Activated T-helper 1 cell treated with Interleukin-2 at 50 U/mL for 16 hours (primary cell): ENCODE data around the gene IL1RN.

Experiments
- DNase-seq: peaks from one replicate; pipeline ENCODE4 v3.0.0-alpha.2; 2020; ENCODE audit warnings: low read depth

Gene IL1RN

DNA sequence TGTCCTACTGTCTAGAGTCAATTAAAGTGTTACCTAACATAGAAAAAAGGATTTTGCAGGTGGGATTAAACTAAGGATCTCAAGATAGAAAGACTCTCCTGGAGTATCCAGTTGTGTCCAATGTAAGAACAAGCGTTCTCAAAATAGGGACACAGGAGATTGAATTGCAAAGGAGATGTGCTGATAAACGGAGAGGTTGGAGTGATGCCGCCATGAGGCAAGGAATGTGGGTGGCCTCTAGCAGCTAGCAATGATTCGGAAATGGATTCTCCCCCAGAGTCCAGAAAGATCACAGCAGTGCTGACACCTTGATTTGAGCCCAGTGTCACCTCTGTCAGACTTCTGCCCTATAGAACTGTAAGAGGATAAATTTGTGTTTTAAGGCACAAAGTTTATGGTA lies 24.1 kb upstream of the IL1RN start:
- no peak for DNase-seq

DNA sequence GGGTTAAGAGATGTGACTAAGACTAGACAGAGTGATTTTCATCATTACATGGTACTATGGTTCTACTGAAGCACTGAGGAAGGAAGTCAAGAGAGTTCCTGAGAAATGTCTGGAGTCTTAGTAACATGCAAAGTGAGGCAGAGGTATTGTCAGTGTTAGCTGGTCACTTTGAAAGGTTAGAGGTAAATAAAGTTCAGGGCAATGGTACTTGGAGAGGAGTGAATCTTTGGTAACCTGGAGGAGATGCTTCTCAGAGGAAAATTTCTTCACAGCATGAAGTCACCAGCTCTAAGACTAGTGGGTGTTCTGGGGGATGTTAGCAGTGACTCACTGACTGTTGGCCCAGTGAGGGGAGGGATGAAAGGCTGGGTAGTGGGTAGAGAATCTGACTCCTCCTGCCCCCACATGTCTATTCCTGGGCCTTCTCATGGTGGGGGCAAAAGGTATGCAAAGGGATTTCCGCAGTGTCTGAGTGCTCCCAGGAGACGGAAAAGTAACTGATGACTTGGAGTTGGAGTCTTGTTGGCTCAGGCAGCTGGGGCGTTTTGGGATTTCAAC lies 23.3 kb upstream of the IL1RN start:
- no peak for DNase-seq

DNA sequence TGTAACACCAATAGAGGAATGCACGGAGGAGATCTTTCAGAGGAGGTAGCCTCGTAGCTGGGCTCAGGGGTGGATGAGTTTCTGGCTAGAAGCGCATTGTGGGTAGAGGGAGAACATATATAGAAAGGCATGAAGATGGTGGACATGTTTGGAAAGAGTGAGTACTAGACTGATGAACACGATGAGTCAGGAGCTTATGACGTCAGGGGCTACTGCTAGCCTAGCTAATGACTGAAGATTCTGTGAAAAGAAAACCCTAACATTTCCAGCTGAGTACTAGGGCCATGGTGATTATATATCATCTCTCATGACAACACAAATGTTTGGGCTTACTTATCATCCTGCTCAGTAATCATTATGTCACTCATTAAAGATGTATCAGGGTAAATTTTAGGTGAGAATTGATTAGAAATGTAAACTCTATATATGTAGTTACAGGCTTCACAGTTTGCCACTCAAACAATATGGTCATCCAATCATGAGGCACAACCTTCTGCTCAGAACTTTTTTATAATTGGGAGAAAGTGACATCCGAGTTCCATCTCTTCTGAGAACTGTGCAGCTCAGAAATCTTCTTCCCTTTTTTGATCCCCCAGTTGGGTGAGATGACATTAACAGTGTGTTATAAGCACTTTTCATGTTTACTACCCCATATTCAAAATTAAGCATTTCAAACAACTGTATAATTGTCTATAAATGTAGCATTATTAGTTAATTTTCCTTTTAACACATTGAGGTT lies 22.2 kb upstream of the IL1RN start:
- DNase-seq: no peak

DNA sequence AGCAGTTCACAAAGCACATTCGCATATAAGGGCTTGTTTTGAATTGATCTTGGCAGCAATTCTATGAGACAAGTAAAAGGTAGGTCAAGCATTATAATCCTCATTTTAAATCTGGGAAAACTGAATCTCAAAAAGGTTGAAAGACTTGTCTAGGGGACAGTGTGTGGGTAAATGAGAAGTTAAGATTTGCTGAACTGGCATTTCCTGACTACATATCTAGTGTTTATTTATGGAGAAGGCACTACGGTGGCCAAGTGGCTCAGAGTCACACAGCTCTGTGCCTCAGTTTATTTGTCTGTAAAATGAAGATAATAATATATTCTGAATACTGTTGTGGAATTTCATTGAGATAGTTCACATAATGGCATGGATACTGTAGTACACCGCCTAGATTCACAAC lies 16.3 kb upstream of the IL1RN start:
- DNase-seq: no peak

DNA sequence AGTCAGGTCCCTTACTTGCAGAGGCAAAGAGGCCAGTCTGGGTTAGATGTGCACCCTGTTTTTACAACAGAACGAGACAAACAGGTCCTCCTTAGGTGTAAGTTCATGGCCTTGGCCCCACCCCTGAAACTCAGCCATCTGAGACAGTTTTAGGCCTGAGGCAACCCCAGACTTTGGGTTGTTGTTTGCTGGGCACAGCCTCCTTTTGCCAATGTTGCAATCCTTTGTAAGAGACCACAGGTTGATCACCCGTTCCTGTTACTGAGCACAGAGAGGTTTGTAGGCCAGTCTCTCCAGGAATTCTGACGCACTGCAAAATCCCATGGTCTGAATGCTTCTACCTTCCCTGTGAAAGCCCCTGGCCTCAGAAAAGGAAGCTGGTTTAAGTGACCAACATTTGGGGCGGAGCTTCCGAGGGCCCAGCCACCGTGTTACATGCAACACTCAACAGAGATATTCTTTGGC lies 15.5 kb upstream of the IL1RN start:
- no peak for DNase-seq

DNA sequence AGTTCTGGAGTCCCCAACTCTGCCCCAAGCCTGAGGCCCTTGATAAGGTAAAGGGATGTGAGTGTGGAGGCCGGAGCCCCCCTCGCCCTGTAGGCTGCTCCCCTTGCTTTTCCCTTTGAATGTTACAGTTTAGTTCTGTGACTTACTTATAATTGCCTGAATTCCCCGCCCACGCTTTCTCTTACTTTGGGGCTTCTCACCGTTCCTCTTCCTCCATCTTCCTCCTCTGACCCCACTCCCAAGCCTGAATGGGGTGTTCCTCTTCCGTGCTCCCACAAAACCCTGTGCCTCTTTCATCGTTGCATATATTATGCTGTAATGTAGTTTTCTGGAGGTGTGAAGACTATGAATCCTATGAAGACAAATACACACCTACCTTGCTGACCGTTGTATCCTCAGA lies 15.0 kb upstream of the IL1RN start:
- DNase-seq: no peak

DNA sequence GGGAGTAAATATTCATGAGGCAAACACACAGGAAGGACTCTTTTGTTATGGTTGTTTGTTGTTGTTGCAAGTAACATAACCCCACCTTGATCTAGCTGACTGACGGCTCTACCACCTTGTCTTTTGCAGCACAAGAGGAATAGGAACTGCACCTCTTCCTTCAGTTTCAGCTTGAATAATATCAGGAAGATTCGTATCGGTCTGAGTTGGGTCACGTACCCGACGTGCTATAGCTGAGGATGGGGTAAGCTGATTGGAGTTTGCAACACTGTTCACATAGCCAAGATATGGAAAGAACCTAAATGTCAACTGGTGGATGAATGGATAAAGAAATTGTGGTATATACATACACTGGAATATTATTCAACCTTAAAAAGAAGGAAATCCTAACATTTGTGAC lies 14.5 kb upstream of the IL1RN start:
- DNase-seq: no peak

DNA sequence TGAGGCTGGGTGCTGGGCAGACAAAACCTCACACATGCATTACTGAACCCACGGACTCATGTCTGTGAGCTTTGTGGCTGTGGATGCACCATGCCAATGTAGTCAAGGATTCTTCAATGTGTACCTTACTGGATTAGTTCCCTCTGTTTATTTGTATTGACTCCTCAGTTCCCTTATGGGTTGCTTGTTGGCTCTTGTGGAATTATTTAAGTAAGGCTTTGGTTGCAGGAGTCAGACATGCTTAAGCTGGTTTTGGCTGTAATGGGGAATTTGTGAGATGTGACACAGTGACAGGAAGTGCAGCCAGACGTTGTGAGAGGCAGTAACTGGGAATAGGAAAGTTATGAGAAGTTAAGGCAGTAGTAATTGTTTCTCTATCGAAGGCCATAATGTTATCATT lies 13.6 kb upstream of the IL1RN start:
- DNase-seq: no peak

DNA sequence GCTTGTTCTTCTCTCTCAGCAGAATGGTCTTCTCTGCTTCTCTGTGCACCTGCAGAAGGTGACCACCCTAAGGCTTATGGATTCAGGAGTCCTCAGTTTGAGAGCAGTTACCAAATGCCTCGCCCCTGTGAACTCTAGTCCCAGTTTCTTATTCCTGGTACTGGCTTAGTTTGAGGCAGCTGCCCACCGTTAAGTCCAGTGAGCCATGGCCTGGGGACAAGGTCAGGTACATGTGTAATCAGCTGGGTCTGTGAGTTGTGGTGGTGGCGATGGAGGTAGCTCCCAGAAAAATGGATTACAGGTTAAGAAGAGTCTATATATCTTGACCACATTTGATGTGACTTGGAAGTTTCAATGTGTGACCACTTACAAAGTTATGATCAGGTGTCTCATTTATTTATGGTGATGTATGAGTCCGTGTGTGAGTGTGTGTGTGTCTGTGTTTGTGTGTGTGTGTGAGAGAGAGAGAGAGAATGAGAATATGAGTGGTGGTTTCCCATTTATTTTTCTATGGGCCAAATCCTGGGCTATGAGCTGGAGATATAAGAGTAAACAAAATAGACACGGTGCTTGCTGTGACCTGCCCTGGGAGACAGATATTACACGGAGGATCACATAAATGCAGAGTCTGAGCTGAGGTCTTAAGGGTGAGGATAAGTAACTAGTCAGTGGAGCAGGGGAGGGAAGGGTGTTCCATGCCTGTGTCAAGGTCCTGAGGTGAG lies 13.0 kb upstream of the IL1RN start:
- no peak for DNase-seq

DNA sequence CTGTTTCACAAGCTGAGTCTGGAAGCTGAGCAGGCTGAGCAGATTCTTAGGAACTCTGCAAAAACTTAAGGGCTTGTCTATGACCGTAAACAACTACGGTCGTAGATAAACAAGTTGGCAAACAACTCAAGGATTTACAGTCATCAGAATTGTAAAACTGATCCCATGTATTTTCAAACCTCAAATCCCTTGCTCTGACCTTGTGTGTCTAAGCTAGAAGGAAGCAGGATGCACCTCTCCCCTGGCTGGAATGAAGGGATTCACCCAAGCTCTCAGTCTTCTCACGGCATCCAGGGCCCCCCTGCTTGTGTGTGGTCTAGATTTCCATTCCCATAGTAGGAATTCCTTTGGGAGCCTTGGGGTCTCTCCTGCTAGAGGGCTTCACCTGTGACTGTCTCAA lies 12.4 kb upstream of the IL1RN start:
- no peak for DNase-seq

DNA sequence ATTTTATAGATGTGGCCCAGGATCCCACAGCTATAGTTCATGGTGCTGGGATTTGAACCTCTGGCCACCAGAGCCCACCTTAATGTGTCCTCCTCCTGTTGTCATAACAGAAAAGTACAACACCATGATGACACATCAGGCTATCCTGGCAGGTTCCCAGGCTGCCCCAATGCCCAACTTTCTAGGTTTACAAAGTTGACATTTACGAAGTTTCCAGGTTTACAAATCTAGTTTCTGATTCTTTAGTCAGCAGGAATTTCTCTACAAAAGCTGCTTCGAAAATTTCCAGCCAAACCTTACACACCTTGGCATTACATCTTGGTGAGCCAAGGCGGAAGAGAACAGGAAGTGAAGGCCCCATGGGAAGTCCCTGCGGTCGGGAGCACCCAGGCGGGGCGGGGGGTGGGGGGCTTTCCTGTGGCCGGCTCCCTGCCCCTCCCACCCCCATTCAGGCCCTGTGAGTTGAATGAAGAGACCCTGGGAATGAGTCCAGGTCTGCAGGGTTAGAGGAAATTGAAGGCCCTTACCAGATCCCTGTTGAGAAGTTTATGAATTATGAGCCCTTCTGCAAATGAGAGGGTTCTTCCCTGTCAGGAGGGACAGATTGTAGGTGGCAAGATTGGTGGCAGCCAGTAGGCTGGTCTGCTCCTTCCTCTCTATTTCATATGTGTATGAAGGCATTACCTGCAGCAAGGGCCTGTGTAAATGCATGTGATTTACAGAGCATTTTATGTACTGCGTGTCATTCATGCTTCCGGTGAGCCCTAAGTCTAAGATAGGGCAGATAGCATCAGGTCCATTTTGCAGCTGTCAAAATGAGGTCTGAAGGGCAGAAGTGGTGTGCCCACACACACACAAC lies 11.1 kb upstream of the IL1RN start:
- no peak for DNase-seq

DNA sequence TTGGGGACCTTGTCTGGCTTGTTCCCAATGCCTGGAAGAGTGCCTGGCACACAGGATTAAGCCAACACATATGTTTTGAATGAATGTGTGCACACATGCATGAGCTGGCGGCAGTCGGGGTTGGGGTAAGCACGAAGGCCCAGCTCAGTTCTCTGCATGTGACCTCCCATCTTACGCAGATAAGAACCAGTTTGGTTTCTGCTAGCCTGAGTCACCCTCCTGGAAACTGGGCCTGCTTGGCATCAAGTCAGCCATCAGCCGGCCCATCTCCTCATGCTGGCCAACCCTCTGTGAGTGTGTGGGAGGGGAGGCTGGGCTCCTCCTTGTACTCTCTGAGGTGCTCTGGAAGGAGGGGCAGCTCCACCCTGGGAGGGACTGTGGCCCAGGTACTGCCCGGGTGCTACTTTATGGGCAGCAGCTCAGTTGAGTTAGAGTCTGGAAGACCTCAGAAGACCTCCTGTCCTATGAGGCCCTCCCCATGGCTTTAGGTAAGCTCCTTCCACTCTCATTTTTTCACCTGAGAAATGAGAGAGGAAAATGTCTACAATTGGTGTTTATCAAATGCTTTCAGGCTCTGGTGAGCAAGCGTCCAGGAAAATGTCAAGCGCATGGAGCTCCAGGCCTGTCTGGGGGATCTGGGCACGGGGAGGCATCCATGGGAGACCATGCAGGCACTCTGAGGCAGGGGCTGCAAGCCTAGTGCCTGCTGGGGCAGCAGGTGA lies 9.7 kb upstream of the IL1RN start:
- no peak for DNase-seq

DNA sequence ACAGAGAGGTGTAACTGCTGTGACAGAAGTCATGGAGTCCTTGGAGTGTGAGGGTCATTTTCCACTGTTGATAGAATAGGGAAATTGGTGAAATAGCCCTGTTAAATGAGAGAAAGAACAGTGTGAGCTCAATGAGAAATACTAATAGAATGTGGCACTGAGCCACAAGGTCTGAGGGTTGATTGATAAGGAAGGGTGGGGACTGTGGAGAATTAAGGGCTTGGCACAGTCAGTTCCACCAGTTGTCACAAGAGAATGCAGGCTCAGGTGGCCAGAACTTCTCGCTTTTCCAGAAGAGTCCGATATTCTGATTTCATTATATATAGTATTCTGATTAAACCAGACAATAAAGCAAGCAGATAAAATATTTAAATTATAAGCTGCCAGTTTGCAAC lies 9.1 kb upstream of the IL1RN start:
- DNase-seq: no peak

DNA sequence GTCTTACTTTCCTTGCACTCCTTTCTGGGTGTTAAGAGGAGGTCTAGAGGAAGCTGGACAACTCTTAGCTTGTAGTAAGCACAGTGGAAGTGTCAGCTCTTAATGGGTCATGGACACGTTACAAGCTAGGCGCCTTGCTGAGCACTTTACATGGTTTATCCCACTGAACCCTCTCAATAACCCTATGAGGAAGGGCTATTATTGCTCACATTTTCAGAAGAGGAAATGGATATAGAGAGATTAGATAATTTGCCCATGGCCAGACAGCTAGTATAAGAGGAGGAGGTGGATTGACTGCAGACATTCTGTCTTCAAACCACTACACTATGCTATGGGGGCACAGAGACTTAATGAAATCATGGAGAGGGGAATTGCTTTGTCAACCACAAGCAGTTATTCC lies 8.3 kb upstream of the IL1RN start:
- DNase-seq: no peak

DNA sequence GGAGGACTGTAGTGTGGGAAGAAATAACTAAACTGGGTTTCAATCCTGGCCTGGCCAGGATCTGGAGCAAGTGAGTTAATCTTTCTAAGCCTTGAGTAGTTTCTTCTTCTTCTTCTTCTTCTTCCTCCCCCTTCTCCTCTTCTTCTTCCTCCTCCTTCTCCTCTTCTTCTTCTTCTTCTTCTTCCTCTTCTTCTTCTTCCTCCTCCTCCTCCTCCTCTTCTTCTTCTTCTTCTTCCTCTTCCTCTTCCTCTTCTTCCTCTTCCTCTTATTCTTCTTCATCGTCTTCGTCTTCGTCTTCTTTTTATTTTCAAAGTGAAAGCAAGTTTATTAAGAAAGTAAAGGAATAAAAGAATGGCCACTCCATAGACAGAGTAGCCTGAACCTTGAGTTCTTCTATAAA lies 6.5 kb upstream of the IL1RN start:
- no peak for DNase-seq

DNA sequence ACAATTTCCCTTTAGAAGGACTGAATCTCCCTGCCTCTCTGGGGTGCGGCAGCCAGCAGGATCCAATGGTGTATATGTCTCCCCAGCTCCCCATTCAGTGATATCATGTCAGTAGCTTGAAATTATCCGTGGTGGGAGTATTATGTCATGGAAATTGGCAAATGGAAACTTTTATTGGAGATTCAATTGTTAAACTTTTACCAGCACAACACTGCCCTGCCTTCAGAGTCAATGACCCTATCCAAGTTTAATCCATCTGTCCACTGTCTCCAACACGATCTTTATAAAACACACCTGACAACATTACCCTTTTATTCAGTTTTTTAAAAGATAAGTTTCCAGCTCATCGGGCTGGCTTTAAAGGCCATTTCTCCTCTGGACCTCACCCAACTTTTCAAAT lies 5.0 kb upstream of the IL1RN start:
- no peak for DNase-seq

DNA sequence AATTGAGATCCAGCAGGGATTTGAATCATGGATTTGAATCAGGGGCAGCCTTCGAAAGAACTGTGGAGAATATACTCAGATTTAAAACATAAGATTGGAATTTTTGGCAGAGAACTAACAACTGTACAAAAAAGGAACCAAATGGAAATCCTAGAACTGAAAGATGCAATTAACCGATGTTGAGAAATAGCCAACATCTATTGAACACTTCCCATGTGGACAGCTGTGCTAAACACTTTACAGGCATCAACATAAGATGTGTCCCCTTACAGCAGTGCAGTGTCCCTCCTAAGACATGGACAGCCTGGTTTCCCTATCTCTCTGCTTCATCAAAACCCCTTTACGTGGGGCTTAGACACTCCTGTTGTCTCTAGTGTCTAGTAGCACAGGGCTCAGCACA lies 3.7 kb upstream of the IL1RN start:
- DNase-seq: no peak

DNA sequence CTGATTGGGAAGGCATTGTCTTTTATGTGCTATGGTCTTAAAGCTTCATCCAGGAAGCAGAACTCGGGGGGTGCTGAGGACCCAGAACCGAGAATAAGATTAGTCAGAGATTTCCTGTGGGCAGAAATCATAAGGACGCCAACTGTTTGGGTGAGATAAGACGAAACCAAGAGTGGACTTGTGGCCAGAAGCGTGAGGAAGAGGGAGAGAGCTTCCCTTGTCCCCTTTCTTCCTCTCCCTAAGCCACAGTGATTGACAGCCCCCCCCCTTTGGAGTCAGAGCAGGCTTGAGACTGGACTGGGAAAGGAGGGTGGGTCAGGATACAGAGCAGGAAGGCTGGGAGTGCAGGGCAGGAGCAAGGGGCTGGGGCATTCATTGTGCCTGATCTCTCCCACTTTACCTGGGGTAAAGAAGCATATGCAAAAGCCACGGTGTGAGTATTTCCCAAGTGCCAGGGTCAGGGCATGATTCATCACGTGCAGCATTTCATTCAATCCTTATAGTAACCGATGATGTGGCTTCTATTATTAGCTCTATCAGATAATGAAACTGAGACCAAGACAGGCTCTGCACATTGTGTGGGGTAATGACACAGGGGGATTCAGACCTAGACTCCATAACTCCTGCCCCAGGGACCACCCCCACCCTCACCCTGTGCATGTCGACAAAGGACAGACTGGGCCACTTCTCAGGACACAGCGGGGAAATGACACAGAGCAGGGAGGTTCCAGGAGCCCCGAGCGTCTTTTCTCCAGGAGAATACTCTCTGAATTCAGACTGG lies 3.0 kb upstream of the IL1RN start:
- DNase-seq: no peak

DNA sequence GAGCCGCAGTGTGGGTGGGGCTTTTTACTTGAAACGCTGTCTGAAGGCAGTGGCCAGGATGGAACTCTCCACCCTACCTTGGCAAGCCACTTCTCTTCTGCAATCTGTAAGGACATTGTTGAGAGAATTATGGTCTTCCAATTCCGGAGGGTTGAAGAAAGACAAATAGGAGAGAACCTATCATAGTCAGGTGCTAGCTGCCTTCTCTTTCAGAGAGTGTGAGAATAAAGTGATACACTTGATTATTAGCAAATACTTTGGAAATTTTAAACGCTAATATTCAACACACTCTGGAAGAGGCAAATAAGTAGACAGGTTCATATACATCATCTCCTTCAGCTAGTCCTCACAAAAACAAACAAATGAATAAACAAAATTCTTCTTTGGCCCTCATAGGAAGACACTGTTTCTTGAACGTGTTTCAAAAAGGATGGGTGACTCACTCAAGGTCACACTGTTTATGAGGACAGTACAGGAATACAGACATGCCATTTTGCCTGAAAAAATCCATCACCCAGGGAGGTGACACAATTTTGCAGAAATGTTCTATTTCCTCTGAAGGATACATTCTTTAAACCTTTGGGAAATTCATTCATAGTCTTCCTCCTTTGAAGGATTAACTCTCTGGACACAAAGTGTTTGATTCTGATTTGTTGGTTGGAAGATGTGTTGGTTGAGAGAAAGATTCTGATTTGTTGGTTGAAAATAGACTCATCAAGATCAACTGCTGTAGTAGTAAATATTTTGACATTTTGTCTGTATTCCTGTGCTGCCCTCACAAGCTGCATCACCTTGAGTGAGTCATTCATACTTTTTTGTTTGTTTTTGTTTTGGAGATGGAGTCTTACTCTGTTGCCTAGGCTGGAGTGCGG lies 2.2 kb upstream of the IL1RN start:
- no peak for DNase-seq
